ENCODE results near the gene FCGR3A.
"Not testable (repeated sequence)": the region's sequence is repeated elsewhere in the genome, so short reads cannot be mapped to it uniquely, and the experiment has no call there.

Gene FCGR3A

GRCh38 chr1:161529463-161530104, 20.0 kb downstream of the FCGR3A start:
- DNase-seq, result not testable (repeated sequence)

- peak; percentile 22 for DNase-seq
Measured at GRCh38 chr1:161528550-161528949, 21.1 kb downstream of the FCGR3A start.

DNA sequence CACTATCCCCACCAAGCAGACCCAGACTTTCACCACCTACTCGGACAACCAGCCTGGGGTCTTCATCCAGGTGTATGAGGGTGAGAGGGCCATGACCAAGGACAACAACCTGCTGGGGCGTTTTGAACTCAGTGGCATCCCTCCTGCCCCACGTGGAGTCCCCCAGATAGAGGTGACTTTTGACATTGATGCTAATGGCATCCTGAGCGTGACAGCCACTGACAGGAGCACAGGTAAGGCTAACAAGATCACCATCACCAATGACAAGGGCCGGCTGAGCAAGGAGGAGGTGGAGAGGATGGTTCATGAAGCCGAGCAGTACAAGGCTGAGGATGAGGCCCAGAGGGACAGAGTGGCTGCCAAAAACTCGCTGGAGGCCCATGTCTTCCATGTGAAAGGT, 23.7 kb downstream of the FCGR3A start:
- not testable (repeated sequence) for DNase-seq

DNA sequence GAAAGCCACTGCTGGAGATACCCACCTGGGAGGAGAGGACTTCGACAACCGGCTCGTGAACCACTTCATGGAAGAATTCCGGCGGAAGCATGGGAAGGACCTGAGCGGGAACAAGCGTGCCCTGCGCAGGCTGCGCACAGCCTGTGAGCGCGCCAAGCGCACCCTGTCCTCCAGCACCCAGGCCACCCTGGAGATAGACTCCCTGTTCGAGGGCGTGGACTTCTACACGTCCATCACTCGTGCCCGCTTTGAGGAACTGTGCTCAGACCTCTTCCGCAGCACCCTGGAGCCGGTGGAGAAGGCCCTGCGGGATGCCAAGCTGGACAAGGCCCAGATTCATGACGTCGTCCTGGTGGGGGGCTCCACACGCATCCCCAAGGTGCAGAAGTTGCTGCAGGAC, 24.3 kb downstream of the FCGR3A start:
- DNase-seq, result not testable (repeated sequence)

DNA sequence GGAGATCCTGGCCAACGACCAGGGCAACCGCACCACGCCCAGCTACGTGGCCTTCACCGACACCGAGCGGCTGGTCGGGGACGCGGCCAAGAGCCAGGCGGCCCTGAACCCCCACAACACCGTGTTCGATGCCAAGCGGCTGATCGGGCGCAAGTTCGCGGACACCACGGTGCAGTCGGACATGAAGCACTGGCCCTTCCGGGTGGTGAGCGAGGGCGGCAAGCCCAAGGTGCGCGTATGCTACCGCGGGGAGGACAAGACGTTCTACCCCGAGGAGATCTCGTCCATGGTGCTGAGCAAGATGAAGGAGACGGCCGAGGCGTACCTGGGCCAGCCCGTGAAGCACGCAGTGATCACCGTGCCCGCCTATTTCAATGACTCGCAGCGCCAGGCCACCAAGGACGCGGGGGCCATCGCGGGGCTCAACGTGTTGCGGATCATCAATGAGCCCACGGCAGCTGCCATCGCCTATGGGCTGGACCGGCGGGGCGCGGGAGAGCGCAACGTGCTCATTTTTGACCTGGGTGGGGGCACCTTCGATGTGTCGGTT, 24.8 kb downstream of the FCGR3A start:
- not testable (repeated sequence) for DNase-seq

DNA sequence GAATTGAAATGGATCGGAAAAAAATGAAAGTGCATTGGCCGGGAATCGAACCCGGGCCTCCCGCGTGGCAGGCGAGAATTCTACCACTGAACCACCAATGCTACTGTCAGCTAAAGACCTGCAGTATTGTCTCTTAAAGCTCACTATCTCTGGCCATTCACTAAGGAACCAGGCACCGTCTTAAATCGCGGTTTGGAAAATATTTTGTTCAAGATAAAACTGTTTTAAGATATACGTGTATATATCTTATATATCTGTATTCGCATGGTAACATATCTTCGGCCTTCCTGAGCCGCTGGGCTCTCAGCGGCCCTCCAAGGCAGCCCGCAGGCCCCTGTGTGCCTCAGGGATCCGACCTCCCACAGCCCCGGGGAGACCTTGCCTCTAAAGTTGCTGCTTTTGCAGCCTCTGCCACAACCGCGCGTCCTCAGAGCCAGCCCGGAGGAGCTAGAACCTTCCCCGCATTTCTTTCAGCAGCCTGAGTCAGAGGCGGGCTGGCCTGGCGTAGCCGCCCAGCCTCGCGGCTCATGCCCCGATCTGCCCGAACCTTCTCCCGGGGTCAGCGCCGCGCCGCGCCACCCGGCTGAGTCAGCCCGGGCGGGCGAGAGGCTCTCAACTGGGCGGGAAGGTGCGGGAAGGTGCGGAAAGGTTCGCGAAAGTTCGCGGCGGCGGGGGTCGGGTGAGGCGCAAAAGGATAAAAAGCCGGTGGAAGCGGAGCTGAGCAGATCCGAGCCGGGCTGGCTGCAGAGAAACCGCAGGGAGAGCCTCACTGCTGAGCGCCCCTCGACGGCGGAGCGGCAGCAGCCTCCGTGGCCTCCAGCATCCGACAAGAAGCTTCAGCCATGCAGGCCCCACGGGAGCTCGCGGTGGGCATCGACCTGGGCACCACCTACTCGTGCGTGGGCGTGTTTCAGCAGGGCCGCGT, 25.5 kb downstream of the FCGR3A start, which contains the start of gene HSPA6:
Gene HSPA6 (plus strand): TSS at position 724 of the 925 bp plus-strand sequence. CDS start 119 bp downstream, at position 843.
- DNase-seq, result peak; percentile 29

DNA sequence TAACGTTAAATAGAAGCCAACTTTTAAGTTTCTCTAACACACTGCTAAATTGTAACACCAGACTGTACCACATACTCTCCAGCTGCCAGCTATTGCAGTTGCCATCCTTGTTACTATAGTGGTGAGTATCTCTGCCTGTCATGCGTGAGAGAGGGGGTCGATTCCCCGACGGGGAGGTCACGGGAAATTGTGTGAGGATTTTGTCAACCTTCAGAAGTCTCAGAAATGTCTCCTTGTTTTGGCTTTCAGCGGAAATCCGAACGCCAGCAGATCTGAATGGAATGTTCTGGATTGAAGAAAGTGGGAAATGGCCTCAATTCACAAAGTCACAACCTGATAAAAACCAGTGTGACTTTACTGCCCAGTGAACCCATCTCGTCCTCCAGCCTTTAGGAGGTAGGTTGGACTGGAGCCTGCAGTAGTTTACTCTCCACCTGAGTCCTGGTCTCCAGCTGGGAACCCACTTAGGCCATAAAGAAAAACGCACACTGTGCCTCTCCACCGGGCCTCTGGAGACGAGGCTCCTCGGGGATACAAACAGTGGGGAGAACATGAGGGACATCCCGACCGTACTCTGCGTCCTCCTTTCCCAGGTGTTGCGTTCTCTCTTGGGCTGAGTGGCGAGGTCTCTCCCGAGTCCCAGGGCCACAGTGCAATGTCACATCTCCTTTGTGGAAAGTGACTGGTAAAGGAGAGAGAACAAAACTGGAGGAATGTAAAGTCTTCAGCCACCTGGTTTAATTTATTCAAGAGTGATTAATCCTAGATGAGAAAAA, 26.4 kb downstream of the FCGR3A start:
- not testable (repeated sequence) for DNase-seq

GRCh38 chr1:161513953-161514352, 35.7 kb downstream of the FCGR3A start:
- DNase-seq, result not testable (repeated sequence)

GRCh38 chr1:161513448-161513780, 36.2 kb downstream of the FCGR3A start:
- not testable (repeated sequence) for DNase-seq

DNA sequence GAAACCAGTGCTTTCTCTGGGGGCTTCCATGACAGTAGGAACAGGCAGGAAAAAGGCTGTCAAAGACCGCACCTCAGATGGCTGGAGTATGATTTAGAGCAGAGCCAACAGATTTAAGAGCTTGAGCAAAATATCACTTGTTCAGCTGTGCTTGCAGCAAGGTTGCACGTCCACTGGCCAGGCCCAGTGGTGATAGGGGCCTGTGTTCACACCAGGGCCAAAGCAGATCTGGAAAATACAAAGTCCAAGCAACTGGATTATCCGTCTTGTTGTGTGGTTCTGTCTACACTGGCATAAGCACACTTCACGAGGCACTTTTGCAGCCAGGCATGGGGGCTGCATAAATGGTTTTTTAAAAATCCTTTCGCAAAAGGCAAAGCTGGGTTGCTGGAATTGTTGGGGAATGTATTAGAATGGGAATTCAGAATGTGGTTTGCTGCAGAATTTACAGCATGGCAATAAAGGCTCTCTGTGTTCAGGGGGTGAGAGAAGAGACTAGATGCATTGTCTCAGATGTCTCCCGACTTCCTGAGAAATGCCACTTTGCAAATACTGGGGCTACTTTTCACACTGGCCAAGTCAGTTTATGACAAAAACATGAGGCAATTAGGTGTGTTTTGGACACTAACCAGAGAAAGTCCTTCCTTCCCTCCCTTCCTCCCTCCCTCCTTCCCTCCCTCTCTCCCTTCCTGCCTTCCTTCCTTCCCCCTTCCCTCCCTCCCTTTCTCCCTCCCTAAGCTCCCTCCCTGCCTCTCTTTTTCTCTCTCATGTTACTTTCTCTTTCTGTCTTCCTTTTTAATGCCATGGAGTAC, 36.8 kb downstream of the FCGR3A start:
- DNase-seq, result not testable (repeated sequence)

- DNase-seq, result no peak
Measured at GRCh38 chr1:161511756-161512060, 37.9 kb downstream of the FCGR3A start.

DNA sequence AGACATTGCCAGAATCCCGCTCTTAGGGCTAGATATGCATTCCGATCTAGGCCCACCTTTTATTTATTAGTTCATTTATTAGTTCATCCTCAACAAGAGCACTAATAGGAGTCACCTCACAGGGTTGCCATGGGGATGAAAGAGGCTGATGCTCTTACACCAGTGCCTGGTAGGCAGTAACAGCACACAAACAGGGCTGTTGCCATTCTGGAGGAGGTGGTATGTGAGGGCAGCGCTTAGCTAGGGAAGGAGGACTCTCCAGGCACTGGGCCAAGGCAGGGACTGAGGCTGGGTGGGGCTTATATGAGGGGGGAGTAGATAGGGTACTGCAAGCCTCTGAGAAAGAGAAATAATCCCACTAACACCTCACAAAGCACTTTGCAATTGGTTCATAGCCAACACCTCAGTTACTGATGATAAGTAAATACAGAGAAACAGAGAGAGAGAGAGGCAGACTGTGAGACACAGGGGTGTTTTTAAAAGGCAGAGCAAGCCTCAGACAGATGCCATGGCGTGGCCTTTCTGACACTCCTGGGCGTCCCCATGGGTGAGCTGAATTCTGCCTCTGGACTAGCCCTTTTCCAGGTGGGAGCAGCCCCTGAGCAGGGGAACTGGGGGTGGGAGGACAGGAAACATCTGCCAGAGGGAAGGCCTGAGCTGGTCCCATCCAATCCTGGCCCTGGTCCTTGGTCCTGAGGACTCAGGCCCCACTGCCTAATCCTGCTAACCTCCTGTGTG, 38.4 kb downstream of the FCGR3A start:
- DNase-seq, result peak; percentile 65

DNA sequence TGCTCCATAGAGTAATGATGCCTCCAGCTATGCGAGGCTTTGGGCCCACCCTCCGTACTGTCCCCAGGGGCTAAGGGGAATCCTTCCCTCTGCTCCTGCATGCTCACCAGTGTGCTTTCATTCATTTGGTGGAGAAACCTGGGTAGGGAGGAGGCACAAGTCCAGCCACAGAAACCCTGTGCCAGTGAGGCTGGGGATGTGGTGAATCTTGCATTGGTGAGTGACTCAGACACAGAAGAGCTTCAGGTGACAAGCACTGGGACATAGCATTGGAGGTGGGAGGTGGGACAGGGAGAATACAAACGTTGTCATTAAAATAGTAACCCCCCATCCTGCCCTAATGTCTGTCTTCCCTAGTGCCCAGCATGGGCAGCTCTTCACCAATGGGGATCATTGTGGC, 39.1 kb downstream of the FCGR3A start:
- no peak for DNase-seq

DNA sequence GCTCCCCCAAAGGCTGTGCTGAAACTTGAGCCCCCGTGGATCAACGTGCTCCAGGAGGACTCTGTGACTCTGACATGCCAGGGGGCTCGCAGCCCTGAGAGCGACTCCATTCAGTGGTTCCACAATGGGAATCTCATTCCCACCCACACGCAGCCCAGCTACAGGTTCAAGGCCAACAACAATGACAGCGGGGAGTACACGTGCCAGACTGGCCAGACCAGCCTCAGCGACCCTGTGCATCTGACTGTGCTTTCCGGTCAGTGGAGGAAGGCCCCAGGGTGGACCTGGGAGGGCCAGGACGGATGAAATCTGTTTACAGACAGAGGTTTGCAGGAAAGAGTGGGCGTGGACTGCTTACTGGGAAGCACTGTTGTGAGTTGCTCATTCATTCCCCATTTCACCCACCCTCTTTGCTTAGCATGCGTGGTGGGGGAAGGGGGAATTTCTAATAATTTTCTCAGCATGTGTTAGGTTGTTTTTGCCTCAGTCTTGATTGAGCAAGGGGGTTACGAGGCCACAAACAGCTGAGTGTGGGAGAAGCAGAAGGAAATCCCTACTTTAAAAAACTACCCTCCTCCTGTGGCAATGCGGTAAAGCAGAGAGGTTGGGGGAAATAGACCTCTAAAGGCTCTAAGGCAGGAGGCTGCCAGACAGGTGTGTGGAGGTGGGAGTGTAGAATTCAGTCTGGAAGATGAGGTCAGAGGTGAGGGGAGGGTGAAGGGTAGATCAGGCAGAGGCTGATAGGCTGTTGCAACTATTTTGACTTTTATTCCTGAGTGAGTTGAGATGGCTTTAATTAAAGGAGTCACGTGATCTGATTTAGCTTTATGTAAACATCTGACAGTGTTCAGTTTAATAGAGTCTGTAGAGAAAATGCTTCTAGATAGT, 43.0 kb downstream of the FCGR3A start:
- no peak for DNase-seq

GRCh38 chr1:161505686-161506085, 43.9 kb downstream of the FCGR3A start:
- no peak for DNase-seq

GRCh38 chr1:161503394-161503748, 46.2 kb downstream of the FCGR3A start:
- DNase-seq, result no peak

DNA sequence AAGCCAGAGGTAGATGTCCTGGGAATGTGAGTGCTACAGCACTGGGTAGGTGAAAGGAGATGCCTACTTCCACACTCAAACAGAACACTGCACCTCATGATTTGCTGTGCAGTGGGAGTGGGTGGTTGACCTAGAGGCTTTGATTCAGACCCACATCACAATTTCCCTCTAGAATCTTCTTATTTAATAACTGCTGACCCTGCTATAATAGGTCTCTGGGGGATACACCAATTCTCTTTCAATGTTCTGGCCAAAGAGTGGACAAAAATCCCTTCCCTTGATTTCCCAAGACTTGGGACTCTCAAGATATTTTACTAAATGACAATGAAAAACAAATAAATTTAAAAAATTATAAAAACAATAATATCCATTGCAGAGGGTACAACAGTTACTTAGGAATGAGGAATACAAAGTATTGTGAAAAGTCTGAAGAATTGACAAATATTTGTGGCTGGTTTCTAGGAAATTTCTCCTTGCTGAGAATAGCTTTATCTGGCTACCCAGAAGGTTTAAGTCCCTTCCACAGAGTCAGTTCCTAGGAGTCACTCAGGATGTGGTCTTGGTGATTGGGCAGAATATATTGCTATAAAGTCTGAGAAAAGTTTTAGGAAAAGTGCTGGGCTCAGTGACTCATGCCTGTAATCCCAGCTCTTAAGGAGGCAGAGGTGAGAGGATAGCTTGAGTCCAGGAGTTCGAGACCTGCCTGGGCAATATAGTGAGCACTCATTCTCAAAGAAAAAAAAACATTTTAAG, 46.8 kb downstream of the FCGR3A start:
- DNase-seq, result no peak

GRCh38 chr1:161502181-161502580, 47.4 kb downstream of the FCGR3A start:
- peak; percentile 33 for DNase-seq

- DNase-seq, result no peak
Measured at GRCh38 chr1:161501234-161501633, 48.4 kb downstream of the FCGR3A start.
